Measurements from ENCODE around the gene NT5DC1.

Gene NT5DC1

DNA sequence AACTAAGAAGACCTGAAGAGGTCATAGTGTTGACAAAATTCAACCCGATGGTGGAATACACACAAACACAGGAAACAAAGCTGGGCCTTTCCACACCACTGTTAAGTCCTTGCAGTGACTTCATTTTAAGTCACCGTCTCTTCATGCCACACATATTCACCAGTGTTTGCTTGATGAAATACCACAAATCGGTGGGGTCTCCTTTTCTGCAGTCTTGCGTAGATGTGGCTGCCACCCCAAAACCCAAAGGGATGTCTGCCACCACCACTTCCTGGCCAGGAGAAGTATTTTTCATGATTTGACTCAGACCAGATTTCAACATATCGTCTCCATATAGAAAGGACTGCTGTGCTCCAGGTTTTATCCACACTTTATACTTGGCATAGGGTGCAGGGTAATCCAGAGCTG lies 36.3 kb downstream of the NT5DC1 start:
- DNase-seq (ENCODE audit: low read depth in 2 of 2), result no peak

DNA sequence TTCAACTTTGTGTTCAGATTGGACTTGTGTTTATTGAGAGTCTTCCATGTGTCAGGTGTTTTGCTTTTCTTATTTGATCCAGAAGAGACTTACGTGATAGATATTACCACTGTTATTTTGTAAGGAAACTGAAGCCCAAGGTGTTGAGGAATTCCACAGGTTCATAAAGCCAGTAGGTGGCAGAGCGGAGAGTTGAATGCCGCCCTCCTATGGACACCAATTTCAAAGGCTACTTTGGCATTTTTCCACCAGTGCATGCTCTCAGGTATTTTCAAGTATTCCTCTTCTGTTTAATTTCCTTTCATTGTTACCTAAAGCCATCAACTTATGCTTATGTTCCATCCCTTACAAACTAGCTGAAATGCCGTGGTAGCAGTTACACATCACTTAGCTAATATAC lies 39.3 kb downstream of the NT5DC1 start:
- DNase-seq (ENCODE audit: low read depth in 2 of 2), result no peak

DNA sequence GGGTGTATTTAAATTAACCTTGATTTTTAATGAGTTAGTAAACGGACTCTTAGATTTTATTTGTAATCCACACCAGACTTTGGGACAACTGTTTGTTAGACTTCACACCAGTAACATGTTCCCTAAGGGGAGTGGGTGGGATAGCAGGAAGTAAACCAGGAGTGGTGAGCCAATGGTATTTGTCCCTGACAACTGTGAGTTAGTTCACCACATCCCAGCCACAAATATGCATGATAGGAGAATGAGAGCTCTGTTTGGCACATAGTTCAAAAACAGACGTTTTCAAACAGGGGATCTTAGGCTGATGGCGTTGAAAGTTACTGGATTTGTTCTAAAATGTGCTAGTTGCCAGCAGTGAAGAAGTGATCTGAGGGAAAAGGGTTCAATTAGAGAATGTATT lies 44.0 kb downstream of the NT5DC1 start:
- DNase-seq (ENCODE audit: low read depth in 2 of 2), result no peak

DNA sequence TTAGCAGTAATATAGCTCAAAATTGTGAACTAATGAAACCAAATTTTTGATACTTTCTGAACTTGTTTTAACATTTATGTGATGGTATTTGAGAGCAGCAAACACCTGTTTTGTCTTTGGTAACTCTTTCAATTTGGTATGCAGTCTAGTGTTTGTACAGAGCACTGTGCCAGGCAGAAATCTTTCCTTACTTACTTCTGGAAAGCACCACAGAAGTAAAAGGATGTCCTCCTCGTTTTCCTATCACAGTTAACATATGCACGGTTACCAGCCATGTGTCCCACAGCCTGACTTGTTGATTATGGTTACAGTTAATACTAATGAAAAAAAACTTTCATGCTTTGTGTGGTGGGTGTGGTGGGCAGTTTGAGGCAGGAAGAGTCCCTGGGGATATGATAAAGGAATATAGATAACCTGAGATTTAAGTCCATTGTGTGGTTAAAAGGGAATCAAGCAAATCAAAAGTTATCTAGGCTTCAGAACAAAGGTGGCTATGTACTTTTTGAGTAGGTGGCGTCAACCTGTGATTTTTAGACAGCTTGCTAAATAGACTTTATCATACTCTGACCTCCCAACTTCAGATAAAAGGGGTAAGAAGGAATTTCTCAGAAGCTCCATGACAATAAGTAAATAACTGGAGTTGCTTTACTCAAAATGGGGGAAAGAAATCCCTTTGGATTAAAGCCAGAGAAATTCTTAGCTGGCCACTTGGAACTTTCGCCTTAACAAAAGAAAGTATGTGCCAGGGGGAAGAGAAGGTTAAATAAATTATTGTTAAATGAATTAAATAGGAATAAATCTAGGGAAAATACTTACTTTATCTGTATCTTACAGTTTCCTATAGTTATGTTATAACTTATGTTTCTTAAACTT lies 45.4 kb downstream of the NT5DC1 start:
- no peak for DNase-seq (ENCODE audit: low read depth in 2 of 2)

DNA sequence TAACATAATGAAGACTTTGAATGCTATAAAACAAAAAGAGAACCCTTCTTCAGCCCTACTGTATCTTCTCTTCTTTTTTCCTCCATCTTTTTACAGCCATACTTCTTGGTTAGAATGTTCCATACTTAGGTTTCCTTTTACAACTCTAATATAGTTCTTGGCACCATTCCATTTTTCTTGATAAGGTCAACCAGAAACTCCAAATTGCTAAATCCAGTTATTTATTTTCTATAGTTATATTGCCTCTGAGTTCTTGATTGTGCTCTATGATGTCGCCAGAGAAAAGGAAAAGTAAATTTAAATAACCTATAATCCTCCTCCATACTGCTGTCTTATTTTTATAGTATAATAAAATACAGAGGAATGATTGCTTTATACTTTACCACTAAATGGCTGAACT lies 52.0 kb downstream of the NT5DC1 start:
- DNase-seq (ENCODE audit: low read depth in 2 of 2), result no peak

DNA sequence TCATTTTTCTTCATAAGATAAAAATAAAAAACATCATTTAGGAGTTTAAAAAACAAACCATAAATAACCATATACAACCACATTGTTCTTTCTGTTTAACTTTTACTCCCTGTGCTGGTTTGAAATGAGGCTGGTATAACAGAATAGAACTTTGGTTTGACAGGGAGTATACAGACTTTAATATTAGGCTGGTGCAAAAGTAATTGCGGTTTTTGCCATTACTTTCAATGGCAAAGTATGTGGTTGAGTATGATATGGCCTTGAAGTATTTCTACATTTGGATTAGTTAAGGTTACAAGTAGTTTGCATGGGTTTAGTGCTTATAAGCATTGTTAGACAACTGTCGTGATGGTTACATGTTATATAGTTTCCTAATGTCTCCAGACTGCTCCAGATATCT lies 54.2 kb downstream of the NT5DC1 start:
- no peak for DNase-seq (ENCODE audit: low read depth in 2 of 2)

DNA sequence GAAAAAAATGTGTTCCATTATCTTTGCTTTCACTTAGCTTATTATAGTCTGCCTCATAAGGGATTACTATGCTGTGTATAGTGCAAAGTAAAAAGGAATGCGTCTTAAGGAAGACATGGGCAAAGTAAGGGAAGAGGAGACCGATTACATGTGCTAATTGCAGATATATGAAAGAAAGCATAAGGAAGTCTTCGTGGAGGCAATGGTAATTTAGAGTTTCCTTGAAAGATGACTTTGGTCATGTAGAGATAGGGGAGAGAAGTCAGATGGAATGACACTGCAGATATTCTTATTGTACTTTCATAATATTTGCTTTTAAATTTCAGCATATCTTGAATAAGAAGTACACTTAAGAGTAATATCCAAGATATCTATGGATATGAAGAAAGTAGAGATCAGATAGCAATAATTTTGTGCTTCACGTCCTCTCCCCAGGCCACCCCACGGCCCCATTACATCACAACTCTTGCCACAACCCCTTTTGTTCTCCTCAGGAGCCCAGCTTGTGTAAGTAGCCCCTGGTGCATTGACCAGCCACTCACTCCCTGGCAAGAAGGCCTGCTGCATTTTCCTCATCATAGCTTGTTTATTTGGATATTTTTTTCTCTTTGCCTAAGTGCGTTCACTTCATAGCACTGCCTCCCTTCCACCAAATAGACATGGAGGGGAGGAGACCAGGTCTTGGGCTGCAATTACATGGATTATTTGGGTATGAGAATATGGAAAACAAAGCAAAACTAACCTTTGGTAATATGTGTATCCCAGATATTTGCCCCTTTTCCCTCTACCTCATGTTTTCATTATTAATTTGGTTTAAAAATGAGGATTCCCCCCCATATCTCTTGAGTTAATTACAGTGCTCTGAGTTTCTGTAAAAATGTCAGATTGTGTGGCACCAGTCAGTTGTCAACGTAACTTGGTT lies 56.0 kb downstream of the NT5DC1 start:
- no peak for DNase-seq (ENCODE audit: low read depth in 2 of 2)

DNA sequence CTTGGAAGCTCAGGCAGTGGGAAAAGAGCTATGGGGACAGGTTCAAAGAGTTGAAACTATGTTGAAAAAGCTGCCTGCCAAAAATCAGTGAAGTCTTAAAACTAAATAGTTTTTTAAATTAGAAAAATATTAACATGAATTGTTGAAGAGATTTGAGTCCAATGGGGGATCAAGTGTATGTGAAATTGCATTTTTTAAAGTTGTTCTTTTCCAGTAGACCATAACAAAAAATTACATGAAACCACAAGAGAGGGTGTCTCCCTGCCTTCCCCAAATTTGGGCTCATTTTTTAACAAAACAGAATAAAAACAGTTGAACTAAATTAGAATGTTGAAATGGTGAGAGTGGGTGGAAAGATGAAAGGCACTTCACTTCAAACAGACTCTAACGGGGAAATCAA lies 56.7 kb downstream of the NT5DC1 start:
- DNase-seq (ENCODE audit: low read depth in 2 of 2), result no peak

DNA sequence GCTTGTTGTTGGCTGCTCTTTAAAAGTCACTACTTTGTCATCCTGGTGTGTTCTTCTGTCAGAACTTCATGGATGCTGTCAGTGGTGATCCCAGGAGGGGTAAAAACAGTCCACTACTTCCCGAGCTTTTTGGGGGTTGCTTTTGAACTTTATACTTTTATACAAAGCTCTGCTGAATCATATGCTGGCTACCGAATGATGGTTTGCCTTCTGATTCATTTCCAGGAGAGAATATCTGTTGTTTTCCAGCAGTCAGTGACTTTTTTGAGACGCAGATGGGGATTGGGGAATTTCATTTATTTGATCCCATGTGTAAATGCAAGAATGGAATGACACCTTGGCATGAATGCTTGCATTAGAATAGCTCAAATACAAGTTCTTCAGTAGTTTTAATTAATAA lies 58.0 kb downstream of the NT5DC1 start:
- no peak for DNase-seq (ENCODE audit: low read depth in 2 of 2)

DNA sequence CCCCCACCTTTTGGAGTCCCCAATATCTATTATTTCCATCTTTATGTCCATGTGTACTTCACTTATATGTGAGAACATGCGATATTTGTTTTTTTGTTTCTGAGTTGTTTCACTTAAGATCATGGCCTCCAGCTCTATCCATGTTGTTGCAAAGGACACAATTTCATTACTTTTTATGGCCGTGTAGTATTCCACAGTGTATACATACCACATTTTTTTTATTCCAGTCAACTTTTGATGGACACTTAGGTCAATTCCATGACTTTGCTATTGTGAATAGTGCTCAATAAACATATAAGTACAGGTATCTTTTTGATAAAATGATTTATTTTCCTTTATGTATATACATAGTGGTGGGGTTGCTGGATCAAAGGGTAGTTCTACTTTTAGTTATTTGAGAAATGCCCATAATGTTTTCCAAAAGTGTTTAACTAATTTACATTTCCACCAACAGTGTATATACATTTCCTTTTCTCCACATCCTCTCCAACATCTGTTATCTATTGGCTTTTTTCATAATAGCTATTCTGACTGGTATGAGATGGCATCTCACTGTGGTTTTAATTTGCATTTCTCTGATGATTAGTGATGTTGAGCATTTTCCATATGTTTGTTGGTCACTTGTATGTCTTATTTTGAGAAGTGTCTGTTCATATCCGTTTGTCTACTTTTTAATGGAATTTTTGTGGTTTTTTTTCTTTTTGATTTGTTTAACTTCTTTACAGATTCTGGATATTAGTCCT lies 59.3 kb downstream of the NT5DC1 start:
- DNase-seq (ENCODE audit: low read depth in 2 of 2), result no peak

DNA sequence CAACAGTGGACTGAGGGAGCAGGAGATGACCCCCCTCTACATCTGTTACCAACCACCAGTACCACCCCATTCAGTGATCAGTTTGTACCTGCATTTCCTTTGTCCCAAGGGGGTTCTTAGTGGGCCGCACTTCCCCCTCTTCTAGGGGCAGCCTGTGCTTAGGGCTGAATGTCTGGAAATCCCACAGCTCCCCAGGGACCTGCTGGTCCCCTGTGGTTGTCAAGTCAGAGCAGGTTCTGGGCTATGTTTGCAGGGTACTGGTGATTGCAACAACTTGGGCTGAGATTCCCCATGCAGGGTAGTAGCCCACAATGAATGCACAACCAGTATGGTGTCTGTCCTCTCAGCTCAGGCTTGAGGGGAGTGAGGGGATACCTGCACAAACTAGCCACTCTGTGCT lies 64.9 kb downstream of the NT5DC1 start:
- DNase-seq (ENCODE audit: low read depth in 2 of 2), result no peak

DNA sequence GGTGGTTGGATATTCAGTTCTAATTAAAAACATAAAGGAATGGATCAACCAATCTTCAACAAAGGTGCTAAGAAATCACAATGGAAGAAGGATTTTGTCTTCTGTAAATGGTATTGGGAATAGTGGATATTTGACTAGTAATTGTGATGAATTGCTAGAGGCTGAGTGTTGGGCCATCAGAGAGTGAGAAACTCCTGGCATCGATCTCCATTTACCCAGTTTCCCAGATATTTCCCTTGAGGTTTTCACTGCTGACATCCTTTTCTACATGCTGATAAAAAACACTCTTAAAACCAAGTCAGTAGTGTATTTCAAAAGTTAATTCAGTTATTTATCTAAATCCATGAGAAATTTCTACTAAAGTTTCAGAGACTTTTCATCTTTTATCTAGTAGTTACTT lies 65.7 kb downstream of the NT5DC1 start:
- no peak for DNase-seq (ENCODE audit: low read depth in 2 of 2)

DNA sequence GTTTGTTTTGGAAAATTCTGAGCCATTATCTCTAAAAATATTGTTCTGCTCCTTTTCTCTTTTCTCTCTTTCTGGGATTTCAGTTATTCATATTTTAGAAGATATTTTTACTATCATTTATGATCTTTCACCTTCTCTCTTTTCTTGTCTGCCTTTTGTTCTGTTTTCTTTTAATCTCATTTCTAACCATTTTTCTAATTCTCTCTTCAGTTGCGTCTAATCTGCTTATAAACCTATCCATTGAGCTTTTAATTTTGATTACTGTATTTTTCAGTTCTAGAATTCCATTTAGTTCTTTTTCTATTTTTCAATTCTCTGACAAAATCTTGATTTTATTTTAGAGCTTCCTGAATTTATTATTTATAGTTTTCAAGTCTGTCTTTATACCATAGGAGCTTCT lies 67.5 kb downstream of the NT5DC1 start:
- no peak for DNase-seq (ENCODE audit: low read depth in 2 of 2)

DNA sequence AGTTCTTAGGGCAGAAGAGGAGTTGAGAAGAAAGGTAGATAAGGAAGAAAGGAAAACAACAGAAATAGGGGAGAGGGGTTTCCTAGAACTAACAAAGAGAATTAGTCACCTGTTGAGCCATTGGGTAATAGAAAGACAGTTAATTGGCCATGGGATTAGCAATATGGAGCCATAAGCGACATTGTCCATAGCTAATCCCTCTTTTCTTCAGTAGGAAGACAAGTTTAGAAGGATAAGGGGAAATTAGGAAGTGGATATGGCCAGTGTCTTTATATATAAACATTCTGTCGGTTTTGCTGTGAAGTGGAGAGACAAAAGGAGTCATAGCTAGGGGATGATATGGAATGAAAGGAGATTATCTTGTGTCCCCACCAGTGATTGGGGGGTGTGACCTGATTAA lies 69.2 kb downstream of the NT5DC1 start:
- DNase-seq (ENCODE audit: low read depth in 2 of 2), result no peak

DNA sequence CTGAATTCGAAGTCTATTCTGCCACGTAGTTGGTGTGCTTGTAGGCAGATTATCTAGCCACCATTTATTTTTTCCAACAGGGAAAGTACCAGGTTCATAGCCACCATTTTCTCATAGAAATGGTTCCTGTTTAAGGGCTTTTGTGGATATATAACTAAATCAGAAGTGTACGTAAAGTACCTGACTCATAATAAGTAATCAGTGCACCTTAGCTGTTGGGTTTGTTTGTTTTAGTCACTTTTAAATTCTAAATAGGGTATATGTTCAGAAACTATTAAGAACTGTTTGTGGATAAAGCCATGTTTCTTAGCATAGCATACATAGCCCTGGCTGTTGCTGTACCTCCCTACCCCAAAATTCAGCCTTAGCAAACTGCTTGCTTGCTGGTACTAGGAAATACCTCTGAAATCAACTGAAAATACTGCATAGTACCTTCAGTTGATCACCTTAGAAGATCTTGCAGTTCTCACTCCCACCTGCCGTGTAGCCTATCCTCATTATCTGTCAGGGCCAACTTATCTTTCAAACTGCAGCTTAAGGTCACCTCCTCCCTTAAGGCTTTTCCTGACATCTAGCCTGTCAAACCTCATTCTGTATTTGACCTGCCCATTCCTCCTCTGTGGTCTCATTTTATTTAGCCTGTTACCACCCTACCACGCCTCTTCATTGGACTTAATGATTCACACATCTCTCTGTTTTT lies 69.9 kb downstream of the NT5DC1 start:
- no peak for DNase-seq (ENCODE audit: low read depth in 2 of 2)

DNA sequence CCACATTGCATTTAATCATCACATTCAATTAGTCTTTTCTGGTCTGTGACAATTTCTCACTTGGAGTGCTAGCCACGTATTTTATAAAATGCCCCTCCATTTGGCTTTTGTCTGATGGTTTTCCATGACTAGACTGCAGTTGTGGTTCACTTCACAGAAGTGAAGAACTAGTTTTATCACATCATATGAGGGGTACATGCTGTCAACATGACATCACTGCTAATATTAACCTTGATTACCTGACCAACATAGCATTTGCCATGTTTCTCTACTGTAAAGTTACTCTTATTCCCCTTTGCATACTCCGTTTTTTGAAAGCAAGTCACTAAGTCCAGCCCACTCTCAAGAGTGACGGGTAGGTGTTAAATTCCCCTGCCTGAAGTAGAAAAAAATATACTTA lies 73.3 kb downstream of the NT5DC1 start:
- no peak for DNase-seq (ENCODE audit: low read depth in 2 of 2)

DNA sequence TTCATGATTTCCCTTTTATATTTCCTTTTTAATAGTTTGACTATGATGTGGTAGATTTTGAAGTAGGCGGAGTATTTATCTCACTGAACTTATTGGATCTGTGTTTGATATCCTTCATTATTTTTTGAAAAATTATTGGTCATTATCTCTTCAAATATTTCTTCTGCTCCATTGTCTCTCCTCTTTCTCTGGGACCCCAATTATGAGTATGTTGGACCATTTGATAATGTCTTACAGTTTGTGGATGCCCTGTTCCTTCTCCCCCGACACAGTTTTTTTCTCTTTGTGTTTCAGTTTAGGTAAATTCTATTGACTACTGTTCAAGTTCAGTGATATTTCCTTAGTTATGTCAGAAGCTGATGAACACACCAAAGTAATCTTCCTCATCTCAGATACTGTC lies 74.7 kb downstream of the NT5DC1 start:
- DNase-seq (ENCODE audit: low read depth in 2 of 2), result no peak

DNA sequence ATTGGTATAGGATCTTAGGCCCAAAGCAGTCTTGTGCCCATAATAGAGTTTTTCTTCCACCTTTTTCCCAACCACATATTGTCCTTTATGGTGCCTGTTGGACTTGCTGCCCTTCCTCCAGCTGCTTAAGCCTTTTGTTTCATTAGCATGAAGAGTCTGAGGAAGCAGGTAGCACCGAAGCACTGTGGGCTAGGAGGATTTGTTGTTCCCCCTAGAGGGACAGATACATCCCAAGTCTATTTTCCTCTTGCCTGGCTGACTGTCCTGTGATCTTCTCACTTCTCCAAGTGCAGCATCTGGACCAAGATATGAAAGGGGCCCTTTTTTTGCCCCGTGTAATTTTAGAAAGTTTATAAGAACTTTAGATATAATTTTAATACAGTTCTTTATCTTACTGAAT lies 75.9 kb downstream of the NT5DC1 start:
- no peak for DNase-seq (ENCODE audit: low read depth in 2 of 2)

DNA sequence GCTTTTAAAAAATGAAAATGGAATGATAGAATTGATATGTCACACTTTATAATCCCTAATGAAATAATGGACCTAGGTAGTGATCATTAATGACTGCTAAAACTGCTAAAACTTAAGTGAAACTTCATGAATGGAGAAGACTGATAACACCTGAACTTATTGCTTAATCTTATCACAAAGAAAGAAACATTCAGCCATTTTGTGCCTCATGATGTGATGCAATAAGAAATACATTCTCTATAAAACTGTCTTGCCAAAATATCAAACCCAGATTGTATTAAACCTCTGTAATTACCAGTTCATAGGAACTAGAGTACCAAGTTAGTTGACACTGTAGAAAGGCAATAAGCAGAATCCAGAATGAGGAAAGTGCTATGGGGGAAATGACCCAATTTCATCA lies 79.7 kb downstream of the NT5DC1 start:
- no peak for DNase-seq (ENCODE audit: low read depth in 2 of 2)

DNA sequence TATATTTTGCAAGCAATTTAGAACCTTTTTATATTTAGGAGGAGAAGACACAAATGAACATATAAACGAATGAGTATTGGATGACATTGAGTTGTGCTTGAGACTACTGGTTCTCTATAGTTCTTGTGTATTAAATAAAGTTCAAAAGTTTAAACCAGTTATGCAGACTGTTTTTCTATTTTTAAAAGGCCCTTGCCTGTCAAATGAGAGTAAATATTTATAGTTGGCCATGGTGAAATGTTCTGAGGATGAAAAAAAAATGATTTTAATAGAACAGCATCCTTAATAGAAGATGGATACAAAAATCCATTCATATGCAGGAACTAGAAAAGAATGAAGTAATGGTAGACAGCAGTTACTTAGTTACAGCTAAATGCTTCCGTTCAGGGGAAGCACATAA lies 88.8 kb downstream of the NT5DC1 start:
- no peak for DNase-seq (ENCODE audit: low read depth in 2 of 2)

DNA sequence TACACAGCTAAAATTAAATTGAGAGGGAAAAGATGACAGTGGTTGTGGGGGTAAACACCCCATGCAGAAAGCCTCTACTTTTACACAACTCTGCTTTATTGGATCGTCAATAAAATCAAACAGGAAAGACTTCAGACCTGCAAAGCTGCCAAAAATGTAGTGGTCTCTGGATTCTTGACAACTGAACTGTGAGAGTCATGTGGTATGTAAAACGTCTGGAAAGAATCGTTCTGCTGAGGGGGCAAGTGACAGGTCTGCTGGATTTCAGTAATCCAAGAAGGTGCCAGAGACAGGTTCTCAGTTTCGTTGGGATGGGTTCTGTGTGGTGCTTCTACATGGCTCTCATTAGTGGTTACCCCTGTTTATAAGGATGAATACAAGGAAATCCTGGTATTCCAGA lies 89.9 kb downstream of the NT5DC1 start:
- no peak for DNase-seq (ENCODE audit: low read depth in 2 of 2)

DNA sequence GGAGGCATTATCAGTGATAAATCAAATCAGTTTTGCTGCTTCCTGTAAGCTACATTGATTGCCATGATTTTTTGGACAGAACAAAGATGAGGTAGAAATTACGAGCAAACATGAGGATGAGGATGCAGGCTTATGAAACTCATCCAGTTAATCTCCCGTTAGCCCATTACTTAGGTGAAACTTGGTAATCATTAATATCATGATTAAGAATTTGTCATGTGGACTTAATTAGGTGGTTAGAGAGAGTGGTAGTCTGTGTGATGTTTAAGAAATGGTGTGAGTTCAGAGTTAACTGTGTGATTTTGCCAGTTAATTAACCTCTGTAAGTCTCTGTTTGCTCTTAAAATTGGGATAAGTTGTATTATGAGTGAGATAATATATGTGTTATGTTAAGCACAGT lies 91.2 kb downstream of the NT5DC1 start:
- DNase-seq (ENCODE audit: low read depth in 2 of 2), result no peak

All from stimulated activated CD4-positive, alpha-beta T cell treated with anti-CD3 and anti-CD28 coated beads, Interleukin-12 subunit alpha, Interleukin-12 subunit beta, amount 100 ng/mL, for 24 hours (primary cell).